Motor neuron (in vitro differentiated cells): ENCODE data around the gene SUSD4. TPM values are rescaled to one million over a fixed set of nuclear protein-coding genes. Genes with fewer than 3 reads are reported as not detected.

Source experiments
- ATAC-seq, 8 experiments: fragments of 200-7000 bp; cut with Tn5 transposase; replicated peaks in 6 of 8; 2 replicates each; pipeline ENCODE4 v1.8.0; 2021; ENCODE audit warnings: mild to moderate bottlenecking in 8 of 8, moderate library complexity in 8 of 8
- H3K27ac ChIP-seq, 2 donors: fragments of 250-450 bp; sonication (Bioruptor Pico); 2 replicates each; pipeline ENCODE4 v1.9.0; 2021; ENCODE audit warnings: antibody characterized with exemption in 2 of 2, mild to moderate bottlenecking in 2 of 2, moderate library complexity in 1 of 2
- H3K4me1 ChIP-seq, 2 donors: fragments of 250-450 bp; sonication (Bioruptor Pico); replicated peaks in 1 of 2; 2 replicates each; pipeline ENCODE4 v1.6.1; 2021; ENCODE audit warnings: antibody characterized with exemption in 2 of 2, mild to moderate bottlenecking in 2 of 2, moderate library complexity in 1 of 2
- H3K4me3 ChIP-seq, 5 donors: fragments of 250-450 bp; sonication (Bioruptor Pico); 2 replicates each; pipeline ENCODE4 v1.9.0; 2021; ENCODE audit warnings: antibody characterized with exemption in 5 of 5, mild to moderate bottlenecking in 5 of 5, moderate library complexity in 4 of 5
- WGBS, 10 experiments: fragments of 450-650 bp; shearing (Covaris generic); methylation state at CpG; one replicate each; pipeline ENCODE4 v1.0.0; 2022; 5-methylcytosine and 5-hydroxymethylcytosine counted together
- in situ Hi-C, 9 experiments: fragments of 400-800 bp; cut with MboI; loops; one replicate each; pipeline ENCODE4 v1.15.0; 2021; ENCODE audit warnings: low sequenced_read_pairs in 9 of 9, low pct_unique_long_range_greater_than_20kb in 2 of 9; ENCODE audit not compliant: unreplicated experiment in 9 of 9
- total RNA-seq, 8 experiments: library from RNA; unstranded; fragments of 300-600 nt; gene quantifications; 2 replicates each; pipeline versions ENCODE4 v1.2.3 to v1.2.4, GENCODE V29; 2022

The SUSD4 gene
- total RNA-seq, 8 experiments from 2014 or later = 5.4 to 28.7 (median 15.7) TPM

DNA sequence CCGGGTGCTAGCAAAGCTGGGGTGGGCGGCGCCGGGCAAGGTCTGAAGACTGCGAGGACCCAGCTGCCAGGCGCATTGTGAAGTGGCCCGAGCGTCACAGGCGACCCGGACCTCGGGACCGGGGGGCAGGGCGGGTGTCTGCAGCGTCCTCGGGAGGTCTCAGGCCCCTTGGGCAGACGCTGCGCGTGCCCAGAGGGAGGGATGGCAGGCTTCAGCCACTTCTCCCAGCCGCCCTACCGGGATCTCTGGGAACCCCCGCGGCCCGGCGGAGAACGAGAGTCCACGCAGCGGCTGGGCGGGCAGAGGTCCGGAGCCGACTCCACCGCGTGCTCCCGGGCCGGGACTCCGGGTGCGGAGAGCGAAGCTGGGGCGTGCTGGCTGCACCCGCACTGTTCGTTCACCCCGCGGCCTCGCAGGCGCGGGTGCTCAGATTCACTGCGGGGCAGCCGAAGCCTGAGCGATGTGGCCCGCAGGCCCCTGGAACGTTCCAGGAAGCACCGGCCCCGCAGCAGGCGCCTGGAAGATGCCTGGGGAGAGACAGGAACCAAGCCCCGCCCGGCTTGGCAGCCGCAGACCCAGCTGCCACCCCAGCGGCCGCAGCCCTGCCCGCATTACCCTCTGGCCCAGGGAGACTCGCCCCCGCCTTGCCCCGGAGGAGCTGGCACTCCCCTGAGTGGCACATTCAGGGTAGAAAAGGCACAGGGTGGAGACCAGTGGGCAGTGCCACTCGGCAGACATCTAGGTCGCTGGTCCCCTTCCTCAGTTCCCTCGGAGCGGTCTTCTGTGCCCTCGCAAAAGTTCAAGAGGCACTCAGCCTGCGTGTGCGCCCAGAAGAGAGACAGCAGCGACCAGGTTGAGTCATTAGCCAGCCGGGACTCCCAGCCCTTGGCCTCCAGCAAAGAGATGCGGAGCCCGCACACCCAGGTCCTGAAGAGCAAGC, 29.6 kb upstream of the SUSD4 start, which contains the start of gene CCDC185:
Gene CCDC185, plus strand, starts transcription at position 141 of the 940 bp plus-strand sequence. Its CDS starts 61 bp downstream, at position 202.
- peak; percentile 33 to 88 (median 62) for ATAC-seq

DNA sequence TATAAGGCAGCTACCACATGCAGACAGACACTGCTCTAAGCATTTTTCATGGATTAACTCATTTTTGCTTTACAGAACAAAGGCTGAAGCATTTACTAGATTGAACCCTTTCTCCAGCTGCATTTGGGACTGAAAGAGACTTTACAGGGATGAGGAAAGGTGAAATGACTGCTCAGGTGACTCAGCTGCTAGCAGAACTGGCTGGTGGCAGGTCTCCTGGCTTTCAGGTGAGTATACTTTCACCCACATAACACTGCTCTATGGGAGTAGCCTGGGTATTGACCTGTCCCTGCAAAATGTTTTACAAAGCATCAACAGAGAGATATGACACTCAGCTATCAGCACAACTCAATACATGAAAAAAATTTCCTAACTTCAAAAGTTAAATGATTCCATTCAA, 26.6 kb upstream of the SUSD4 start:
- in situ Hi-C loops = no loop called here
- no peak for ATAC-seq

More for the DNA sequence above, 29.6 kb upstream of the SUSD4 start, which contains the start of gene CCDC185:
- H3K4me3 ChIP-seq = peak within 1 kb of the TSS; percentile 4 to 29 (median 21)
- H3K27ac ChIP-seq = no peak within 1 kb of the TSS
- 9 to 93% (median 45%) methylated on average over 3 to 32 of the region's 73 CpGs; no CpG with 5 or more reads in 4 of the 10 experiments for whole genome bisulfite sequencing, 10 experiments
- no peaks in the 10 kb centered on the region for H3K4me1 ChIP-seq
- in situ Hi-C loops = no loop called here

DNA sequence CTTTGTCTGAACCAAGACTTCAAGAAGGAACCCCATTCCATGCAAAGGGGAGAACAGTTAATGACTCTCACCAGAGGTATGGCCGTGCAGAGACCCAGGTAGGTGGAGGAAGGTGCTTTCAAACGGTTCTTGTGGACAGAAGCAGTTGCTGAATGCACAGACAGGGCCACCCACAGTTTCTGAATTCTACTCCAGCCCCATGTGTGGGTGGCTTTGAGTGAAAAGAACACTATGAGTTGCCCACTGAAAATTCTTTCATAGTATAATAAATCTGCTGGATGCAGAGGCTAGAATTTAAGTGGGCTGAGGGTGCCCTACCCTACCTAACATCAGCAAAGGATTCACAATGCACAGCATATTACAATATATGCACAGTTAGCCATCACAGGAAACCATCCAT, 22.0 kb upstream of the SUSD4 start:
- WGBS, 10 experiments = 43 to 100% (median 59%) methylated on average over 1 to 2 of the region's 2 CpGs; no CpG with 5 or more reads in 6 of the 10 experiments
- Histone ChIP-seq H3K4me3 (no peak overlapping the region), H3K4me1 (no peaks in the 10 kb centered on the region), H3K27ac (no peak overlapping the region)
- no peak for ATAC-seq
- in situ Hi-C loops = no loop called here

More for the DNA sequence above, 26.6 kb upstream of the SUSD4 start:
- H3K4me1 ChIP-seq = no peaks in the 10 kb centered on the region
- no peak overlapping the region for H3K27ac ChIP-seq
- H3K4me3 ChIP-seq = no peak overlapping the region

GRCh38 chr1:223378754-223379153, 14.8 kb upstream of the SUSD4 start:
- ATAC-seq = no peak
- in situ Hi-C loops = no loop called here

GRCh38 chr1:223374064-223374610, 10.2 kb upstream of the SUSD4 start:
- Histone ChIP-seq H3K27ac (no peak overlapping the region), H3K4me1 (no peaks in the 10 kb centered on the region), H3K4me3 (no peak overlapping the region)
- ATAC-seq = no peak
- 34 to 78% (median 53%) methylated on average over 2 to 4 of the region's 4 CpGs for WGBS, 10 experiments
- in situ Hi-C loops = no loop called here

More at GRCh38 chr1:223378754-223379153, 14.8 kb upstream of the SUSD4 start:
- Histone ChIP-seq H3K4me3 (no peak overlapping the region), H3K4me1 (no peaks in the 10 kb centered on the region), H3K27ac (no peak overlapping the region)

- in situ Hi-C loops = no loop called here
- peak in 4 of 8 experiments; percentile 2 to 7 (median 5) for ATAC-seq
- Histone ChIP-seq H3K27ac (no peak overlapping the region), H3K4me3 (peak overlapping the region; percentile 40 to 69 (median 50)), H3K4me1 (peaks cover 4 to 7% of the 10 kb centered on the region in 2 donors)
- 0 to 15% (median 2%) methylated on average over 3 to 31 of the region's 55 CpGs; no CpG with 5 or more reads in 4 of the 10 experiments for WGBS, 10 experiments
These were observed 858 bp upstream of the SUSD4 start for GRCh38 chr1:223364685-223365382.

DNA sequence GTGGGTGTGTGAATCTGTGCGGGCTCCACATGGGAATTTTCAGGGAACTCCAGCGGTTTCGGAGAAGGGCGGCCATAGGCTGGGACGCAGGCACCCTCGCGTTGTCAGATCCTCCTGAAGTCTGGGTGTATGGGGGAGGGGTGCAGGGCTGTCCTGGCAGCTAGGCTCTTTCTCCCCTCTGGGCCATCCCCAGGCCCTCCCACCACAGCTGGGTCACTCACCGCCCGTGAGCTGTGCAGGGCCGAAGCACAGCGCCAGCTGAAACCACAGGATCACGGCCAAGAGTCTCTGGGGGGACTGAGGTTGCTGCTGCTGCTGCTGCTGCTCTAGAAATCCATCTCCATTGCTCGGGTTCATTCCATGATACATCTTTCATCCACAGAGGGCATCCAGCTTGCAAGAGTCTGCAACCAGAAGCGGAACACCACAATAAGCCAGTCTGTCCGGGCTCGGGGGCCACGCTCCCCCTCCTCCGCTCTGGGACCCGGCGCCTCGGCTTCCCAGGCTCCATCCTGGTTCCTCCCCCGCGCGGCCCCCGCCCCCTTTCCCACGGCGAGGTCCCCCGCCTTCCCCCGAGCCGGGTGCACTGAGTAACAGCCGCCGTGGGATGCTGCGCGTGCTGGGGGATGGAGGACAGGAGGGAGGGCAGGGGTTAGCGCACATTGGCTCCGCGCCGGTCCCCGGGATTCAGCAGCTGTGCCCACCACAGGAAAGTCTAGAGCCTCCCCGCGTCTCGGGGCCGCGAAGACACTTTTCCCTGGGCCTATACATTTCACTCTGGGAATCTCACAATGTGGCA, 720 bp downstream of the SUSD4 start:
- in situ Hi-C loops = no loop called here
- Histone ChIP-seq H3K4me3 (peak overlapping the region; percentile 40 to 69 (median 50)), H3K4me1 (peaks cover 4 to 7% of the 10 kb centered on the region in 2 donors), H3K27ac (peak overlapping the region; percentile 19 to 21)
- peak; percentile 42 to 71 (median 64) for ATAC-seq
- 0 to 2% (median 0%) methylated on average over 1 to 13 of the region's 44 CpGs; no CpG with 5 or more reads in 6 of the 10 experiments for WGBS, 10 experiments

GRCh38 chr1:223358826-223359225, 5.2 kb downstream of the SUSD4 start:
- H3K4me3 ChIP-seq = no peak overlapping the region
- H3K27ac ChIP-seq = no peak overlapping the region
- ATAC-seq = no peak
- WGBS, 10 experiments = 59 to 100% (median 79%) methylated on average over 1 to 3 of the region's 3 CpGs; no CpG with 5 or more reads in 1 of the 10 experiments
- H3K4me1 ChIP-seq = peaks cover 4 to 7% of the 10 kb centered on the region in 2 donors
- in situ Hi-C loops = no loop called here

DNA sequence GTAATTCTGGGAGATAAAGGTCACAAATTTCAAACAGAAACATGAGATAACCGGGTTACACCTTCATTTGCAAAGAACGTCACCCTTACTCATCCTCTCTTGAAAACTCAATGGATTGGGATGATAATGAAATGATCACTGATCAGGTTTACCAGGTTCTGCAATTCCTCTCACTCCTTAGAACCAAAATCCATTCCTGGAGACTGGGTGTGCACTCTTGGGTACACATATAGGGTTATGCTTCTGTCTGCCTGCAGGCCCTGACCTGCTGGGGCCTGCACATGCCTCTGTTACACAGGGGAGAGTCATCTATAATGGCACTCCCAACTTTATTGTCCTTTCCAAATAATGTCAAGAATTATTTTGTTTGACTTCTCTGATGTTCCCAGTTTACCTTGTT, 8.3 kb downstream of the SUSD4 start:
- no peak for ATAC-seq
- in situ Hi-C loops = no loop called here
- H3K4me3 ChIP-seq = no peak overlapping the region
- H3K4me1 ChIP-seq = peaks cover 3 to 9% of the 10 kb centered on the region in 2 donors
- no peak overlapping the region for H3K27ac ChIP-seq
- WGBS, 10 experiments = 14 to 100% (median 66%) methylated on average over 1 to 2 of the region's 2 CpGs

DNA sequence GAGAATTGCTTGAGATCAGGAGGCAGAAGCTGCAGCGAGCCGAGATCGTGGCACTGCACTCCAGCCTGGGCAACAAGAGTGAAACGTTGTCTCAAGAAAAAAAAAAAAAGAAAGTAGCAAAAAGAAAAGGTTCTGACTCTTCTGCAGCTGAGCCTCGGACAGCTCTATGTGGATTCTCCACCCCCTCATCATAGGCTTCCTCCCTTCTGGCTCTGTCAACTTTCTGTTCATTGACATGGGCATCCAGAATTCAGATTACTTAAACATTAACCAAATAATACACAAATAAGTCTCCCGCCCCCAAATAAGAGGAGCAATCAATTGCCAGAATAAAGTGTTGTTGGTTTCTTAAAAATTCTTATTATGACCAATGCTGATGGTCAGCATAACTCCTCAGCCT, 10.0 kb downstream of the SUSD4 start:
- peaks cover 3 to 9% of the 10 kb centered on the region in 2 donors for H3K4me1 ChIP-seq
- H3K27ac ChIP-seq = no peak overlapping the region
- no peak overlapping the region for H3K4me3 ChIP-seq
- in situ Hi-C loops = no loop called here
- no peak for ATAC-seq
- 13 to 83% (median 60%) methylated on average over 1 to 6 of the region's 6 CpGs for WGBS, 10 experiments

DNA sequence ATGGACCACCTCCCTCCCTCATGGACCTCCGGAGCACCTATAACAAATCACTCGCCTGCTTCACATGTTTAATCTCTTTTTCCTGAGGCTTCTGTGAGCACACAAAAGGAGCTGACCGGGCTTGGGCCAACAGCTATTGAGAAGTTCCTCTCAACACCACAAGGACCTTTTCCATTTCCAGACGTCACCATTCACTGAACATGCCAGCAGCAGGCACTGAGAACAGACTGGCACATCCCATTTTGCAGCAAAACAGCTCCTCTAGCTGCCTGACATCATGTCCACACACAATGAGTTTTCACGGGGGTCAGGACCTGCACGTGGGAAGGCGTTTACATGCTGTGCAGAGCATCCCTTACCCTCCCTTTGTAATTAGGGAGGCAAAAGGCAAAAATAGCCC, 11.0 kb downstream of the SUSD4 start:
- no peak overlapping the region for H3K4me3 ChIP-seq

DNA sequence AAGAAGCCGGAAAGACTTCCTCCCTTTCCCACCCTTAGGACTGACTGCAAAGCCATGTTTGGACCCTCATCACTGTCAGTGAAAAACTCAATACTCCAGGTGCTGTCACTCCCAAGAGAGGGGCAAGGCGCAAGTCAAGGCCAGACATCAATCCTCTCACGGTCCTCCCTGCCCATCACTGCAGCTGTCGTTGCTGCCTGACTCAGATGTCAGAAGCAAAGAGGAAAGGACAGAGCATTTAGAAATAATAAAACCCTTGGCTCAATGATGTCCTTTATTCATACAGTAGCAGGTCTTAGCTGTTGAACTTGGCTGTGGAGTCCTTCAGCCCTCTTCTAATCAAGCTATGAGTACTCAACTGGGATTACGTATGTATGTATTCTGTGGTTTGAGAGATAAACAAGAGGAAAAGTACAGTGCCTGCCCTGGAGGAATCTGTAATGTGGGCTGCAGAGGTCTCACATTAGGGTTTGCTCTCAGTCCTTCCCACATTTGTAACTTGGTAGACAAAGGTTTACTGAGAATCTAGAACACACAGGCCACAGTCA, 13.5 kb downstream of the SUSD4 start:
- H3K4me3 ChIP-seq = no peak overlapping the region
- in situ Hi-C loops = no loop called here
- peaks cover 3 to 9% of the 10 kb centered on the region in 2 donors for H3K4me1 ChIP-seq
- WGBS, 10 experiments = 75 to 100% (median 86%) methylated on average over 1 to 5 of the region's 5 CpGs; no CpG with 5 or more reads in 3 of the 10 experiments
- peak in 3 of 8 experiments; percentile 68 to 86 (median 73) for ATAC-seq
- no peak overlapping the region for H3K27ac ChIP-seq

More for the DNA sequence above, 11.0 kb downstream of the SUSD4 start:
- Histone ChIP-seq H3K4me1 (peaks cover 3 to 9% of the 10 kb centered on the region in 2 donors), H3K27ac (no peak overlapping the region)
- no peak for ATAC-seq
- in situ Hi-C loops = no loop called here
- 20 to 100% (median 54%) methylated on average over 1 to 7 of the region's 7 CpGs; no CpG with 5 or more reads in 1 of the 10 experiments for WGBS, 10 experiments
